Ectodermal cell (in vitro differentiated cells): Measurements from ENCODE around the gene TBXA2R.
"Not testable (repeated sequence)": the region's sequence is repeated elsewhere in the genome, so short reads cannot be mapped to it uniquely, and the experiment has no call there.

Source experiments
- H3K27ac ChIP-seq: 2 replicates; pipeline ENCODE4 v1.7.0; 2013; ENCODE audit warnings: mild to moderate bottlenecking, low read depth, low read length; ENCODE audit not compliant: insufficient read depth, poor library complexity, severe bottlenecking
- H3K27me3 ChIP-seq: 2 replicates; pipeline ENCODE4 v1.7.0; 2013; ENCODE audit warnings: mild to moderate bottlenecking, low read length; ENCODE audit not compliant: insufficient read depth, control insufficient read depth, poor library complexity, severe bottlenecking
- H3K36me3 ChIP-seq: one replicate; pipeline ENCODE4 v1.7.0; 2013; ENCODE audit warnings: low read length; ENCODE audit not compliant: control insufficient read depth, insufficient read depth
- H3K4me1 ChIP-seq: one replicate; pipeline ENCODE4 v1.7.0; 2013; ENCODE audit warnings: low read length; ENCODE audit not compliant: control insufficient read depth, insufficient read depth
- H3K4me3 ChIP-seq: 2 replicates; pipeline ENCODE4 v1.7.0; 2013; ENCODE audit warnings: low read depth, low read length, control low read depth; ENCODE audit not compliant: insufficient read depth
- H3K9me3 ChIP-seq: 2 replicates; pipeline ENCODE4 v1.7.0; 2013; ENCODE audit warnings: mild to moderate bottlenecking, low read length, moderate library complexity; ENCODE audit not compliant: control insufficient read depth
- WGBS, 2 experiments: methylation state at CpG; one replicate each; pipeline ENCODE4 v1.1.7; 2013; ENCODE audit warnings: missing lambda C conversion rate in 2 of 2; 5-methylcytosine and 5-hydroxymethylcytosine counted together

TBXA2R gene

GRCh38 chr19:3631053-3631861 lies 24.6 kb upstream of the TBXA2R start:
- Histone ChIP-seq H3K27ac (no peak overlapping the region), H3K4me3 (no peak overlapping the region), H3K9me3 (no peaks in the 10 kb centered on the region), H3K4me1 (no peaks in the 10 kb centered on the region), H3K27me3 (no peaks in the 10 kb centered on the region), H3K36me3 (no peaks in the 10 kb centered on the region)
- WGBS, 2 experiments = 94% methylated on average over 43 of the region's 43 CpGs

GRCh38 chr19:3628766-3629165 lies 22.1 kb upstream of the TBXA2R start:
- not testable (repeated sequence) for H3K27ac ChIP-seq, H3K9me3 ChIP-seq, H3K4me1 ChIP-seq, H3K27me3 ChIP-seq, H3K36me3 ChIP-seq, H3K4me3 ChIP-seq
- WGBS, 2 experiments = 87 to 90% methylated on average over 9 of the region's 9 CpGs

- no peaks in the 10 kb centered on the region for H3K9me3 ChIP-seq
- no peaks in the 10 kb centered on the region for H3K36me3 ChIP-seq
- H3K27me3 ChIP-seq = no peaks in the 10 kb centered on the region
- WGBS, 2 experiments = 75 to 83% methylated on average over 7 of the region's 7 CpGs
- peaks cover 4% of the 10 kb centered on the region for H3K4me1 ChIP-seq
- no peak overlapping the region for H3K4me3 ChIP-seq
- H3K27ac ChIP-seq = no peak overlapping the region
These were observed 20.7 kb upstream of the TBXA2R start for GRCh38 chr19:3627351-3627723.

DNA sequence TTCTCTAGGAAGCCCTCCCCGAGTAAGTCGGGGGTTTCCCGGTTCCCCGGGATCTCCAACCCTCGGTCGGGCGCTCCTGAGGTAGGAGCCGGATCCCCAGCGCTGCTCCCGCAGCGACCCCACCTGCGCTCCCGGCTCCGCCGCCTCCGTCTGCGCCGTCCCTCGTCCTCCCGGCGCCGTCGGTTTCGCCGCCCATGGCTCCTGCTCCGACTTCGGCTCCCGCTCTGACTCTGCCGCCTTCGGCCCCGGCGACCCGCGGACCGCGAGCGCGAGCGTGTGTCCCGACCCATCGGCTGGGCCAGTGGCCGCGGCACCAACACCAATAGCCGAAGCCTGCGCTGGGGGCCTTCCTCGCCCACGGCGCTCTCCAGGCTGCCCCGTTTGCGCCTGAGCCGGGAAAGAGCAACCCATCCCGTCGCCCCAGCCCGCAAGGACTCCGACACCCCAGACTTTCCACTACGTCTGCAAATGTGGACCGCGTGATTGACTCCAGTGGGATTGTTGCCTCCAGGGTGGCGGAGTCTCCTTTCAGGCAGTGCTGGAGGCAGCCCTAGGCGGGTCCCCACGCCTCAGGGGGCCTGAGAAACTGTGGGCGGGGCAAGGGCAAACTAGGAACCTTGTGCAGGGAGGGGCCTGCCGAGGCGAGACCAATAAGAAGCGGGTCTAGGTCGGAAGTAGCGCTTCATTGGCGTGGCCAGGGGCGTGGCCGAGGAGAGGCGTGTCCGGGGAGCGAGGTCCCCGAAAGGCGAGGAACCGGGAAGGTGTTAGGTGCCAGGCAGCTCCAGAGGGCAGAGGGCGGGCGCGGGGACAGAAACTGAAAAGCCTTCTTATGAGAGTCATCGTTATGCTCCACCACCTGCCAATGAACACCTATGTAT lies 20.0 kb upstream of the TBXA2R start, which contains the start of gene CACTIN:
CACTIN (minus strand) TSS at position 318 of the 878 bp plus-strand sequence; CDS start at position 290, 28 bp downstream.
- peak within 1 kb of the TSS; percentile 62 for H3K4me3 ChIP-seq
- H3K36me3 ChIP-seq = no peaks in the 10 kb centered on the region
- whole genome bisulfite sequencing, 2 experiments = 0 to 1% methylated on average over 80 of the region's 80 CpGs
- H3K4me1 ChIP-seq = peaks cover 4% of the 10 kb centered on the region
- H3K9me3 ChIP-seq = no peaks in the 10 kb centered on the region
- peak within 1 kb of the TSS; percentile 89 for H3K27ac ChIP-seq
- H3K27me3 ChIP-seq = no peaks in the 10 kb centered on the region

- 2% methylated on average over 21 of the region's 21 CpGs for WGBS, 2 experiments
- no peak overlapping the region for H3K27ac ChIP-seq
- peaks cover 4% of the 10 kb centered on the region for H3K4me1 ChIP-seq
These were observed 19.4 kb upstream of the TBXA2R start for GRCh38 chr19:3625996-3626472.

DNA sequence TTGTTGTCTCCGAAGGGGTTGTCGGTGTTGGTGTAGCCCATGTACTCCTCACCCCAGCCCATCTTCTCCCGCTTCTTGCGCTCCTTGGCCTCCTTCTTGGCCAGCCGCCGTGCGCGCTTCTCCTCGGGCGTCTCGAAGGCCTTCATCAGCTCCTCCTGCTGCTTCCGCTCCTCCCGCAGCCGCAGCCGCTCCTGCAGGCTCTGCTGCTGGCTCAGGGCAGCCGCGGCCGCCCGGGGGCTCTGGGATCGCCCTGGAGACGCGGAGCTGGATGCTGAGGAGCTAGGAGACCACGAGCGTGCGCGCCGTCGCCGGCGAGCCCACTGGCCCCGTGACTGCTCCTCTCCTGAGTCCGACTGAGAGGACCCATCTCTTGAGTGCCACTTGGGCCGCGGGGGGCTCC lies 17.0 kb upstream of the TBXA2R start:
- H3K27ac ChIP-seq = no peak overlapping the region
- H3K4me3 ChIP-seq = no peak overlapping the region
- no peaks in the 10 kb centered on the region for H3K27me3 ChIP-seq
- H3K4me1 ChIP-seq = peaks cover 4% of the 10 kb centered on the region
- H3K9me3 ChIP-seq = no peaks in the 10 kb centered on the region
- 95 to 96% methylated on average over 34 of the region's 34 CpGs for WGBS, 2 experiments
- H3K36me3 ChIP-seq = no peaks in the 10 kb centered on the region

More at GRCh38 chr19:3625996-3626472, 19.4 kb upstream of the TBXA2R start:
- Histone ChIP-seq H3K36me3 (no peaks in the 10 kb centered on the region), H3K27me3 (no peaks in the 10 kb centered on the region), H3K9me3 (no peaks in the 10 kb centered on the region), H3K4me3 (peak overlapping the region; percentile 62)

DNA sequence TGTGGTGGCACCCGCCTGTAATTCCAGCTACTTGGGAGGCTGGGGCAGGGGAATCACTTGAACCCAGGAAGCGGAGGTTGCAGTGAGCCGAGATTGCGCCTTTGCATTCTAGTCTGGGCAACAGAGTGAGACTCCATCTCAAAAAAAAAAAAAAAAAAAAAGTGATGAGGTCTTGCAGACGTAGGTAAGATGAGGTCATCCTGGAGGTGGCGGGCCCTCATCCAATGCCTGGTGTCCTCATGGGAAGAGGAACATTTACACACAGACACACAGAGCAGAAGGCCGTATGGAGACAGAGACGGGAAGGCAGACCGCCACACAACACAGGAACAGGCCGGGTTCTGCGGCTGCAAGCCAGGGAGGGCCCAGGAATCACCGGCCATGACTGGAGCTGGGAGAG lies 15.5 kb upstream of the TBXA2R start:
- WGBS, 2 experiments = 88 to 92% methylated on average over 12 of the region's 12 CpGs
- Histone ChIP-seq H3K4me1 (peaks cover 4% of the 10 kb centered on the region), H3K36me3 (no peaks in the 10 kb centered on the region), H3K9me3 (no peaks in the 10 kb centered on the region), H3K27ac (no peak overlapping the region), H3K27me3 (no peaks in the 10 kb centered on the region), H3K4me3 (no peak overlapping the region)

DNA sequence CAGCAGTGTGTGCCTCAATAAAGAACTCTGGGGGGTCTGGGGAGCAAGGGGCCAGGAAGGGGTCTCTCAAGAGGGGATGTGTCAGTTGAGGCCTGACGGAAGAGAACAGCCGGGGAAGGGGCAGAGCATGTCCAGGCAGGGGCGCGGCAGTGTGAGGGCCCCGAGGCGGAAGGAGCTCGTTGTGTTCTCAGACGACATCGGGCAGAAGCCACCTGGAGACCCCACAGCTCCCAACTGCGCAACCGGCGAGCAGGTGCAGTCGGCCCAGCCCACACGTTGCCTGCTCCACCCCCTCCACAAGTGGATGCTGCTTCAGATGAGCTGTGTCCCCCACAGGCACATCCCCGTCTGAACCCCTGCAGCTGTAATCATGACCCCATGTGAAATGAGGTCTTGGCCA lies 15.0 kb upstream of the TBXA2R start:
- Histone ChIP-seq H3K27me3 (no peaks in the 10 kb centered on the region), H3K9me3 (no peaks in the 10 kb centered on the region), H3K36me3 (no peaks in the 10 kb centered on the region), H3K27ac (no peak overlapping the region), H3K4me3 (no peak overlapping the region), H3K4me1 (peaks cover 4% of the 10 kb centered on the region)
- WGBS, 2 experiments = 96 to 97% methylated on average over 15 of the region's 15 CpGs

DNA sequence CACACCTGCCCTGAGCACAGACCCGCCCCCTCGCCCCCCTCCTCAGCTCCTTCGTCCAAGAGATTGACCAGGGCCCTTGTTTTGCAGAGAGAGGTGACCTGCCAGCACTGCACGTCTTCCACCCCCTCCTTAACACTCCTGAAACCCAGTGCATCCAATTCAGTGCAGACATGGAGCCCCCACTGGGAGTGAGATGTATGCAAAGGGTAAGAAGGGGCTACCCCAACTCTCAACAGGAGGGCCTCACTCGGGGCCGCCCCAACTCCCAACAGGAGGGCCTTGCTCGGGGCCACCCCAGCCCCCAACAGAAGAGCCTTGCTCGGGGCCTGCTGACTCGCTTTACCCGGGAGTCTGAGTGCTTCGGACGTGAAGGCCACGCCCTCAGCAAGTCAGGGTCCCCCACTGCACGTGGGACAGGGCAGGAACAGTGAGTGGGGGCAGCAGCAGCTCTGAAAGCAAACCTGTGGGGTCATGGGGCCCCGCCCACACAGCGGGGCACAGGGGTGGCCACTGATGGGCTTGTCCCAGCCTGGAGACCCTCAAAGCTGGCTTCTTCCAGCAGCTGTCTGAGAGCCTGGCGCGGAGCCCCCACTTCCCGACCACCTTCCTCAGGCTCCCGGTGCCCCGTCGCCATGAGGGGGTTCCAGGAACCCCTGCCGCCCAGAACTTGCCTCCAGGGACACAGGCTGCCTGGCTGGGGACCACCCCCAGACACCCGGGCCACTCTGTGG lies 14.3 kb upstream of the TBXA2R start:
- H3K4me3 ChIP-seq = no peak overlapping the region
- H3K27ac ChIP-seq = no peak overlapping the region
- peaks cover 4% of the 10 kb centered on the region for H3K4me1 ChIP-seq
- H3K27me3 ChIP-seq = no peaks in the 10 kb centered on the region
- 92 to 93% methylated on average over 24 of the region's 24 CpGs for WGBS, 2 experiments
- H3K36me3 ChIP-seq = no peaks in the 10 kb centered on the region
- H3K9me3 ChIP-seq = no peaks in the 10 kb centered on the region
